Airway epithelial cell (primary cell): ENCODE data around the gene ARF5. TPM values are rescaled to one million over a fixed set of nuclear protein-coding genes. Genes with fewer than 3 reads are reported as not detected.

Experiments
- total RNA-seq: library from RNA; depleted of rRNA; stranded (reverse); fragments of >200 nt; gene quantifications from 2 replicates; pipeline ENCODE4 v1.2.3, GENCODE V29; 2015

ARF5 gene
- 296 and 338 TPM in 2 replicates for total RNA-seq

GRCh38 chr7:127588019-127588696, at the start of gene ARF5:
Gene ARF5, plus strand, starts transcription at chr7:127588411. Its CDS starts 88 bp downstream, at chr7:127588499.

GRCh38 chr7:127585044-127585953, 2.9 kb upstream of the ARF5 start, which contains the start of gene GCC1:
Gene GCC1, minus strand, starts transcription at chr7:127585596. Its CDS starts 414 bp downstream, at chr7:127585182.

GRCh38 chr7:127618042-127618441, 29.8 kb downstream of the ARF5 start, which contains the start of gene PAX4:
Gene PAX4, minus strand, starts transcription at chr7:127618142. Its CDS starts 2,214 bp downstream, at chr7:127615928.

Other genes starting within 250 kb of the ARF5 start
- 11.4 and 12.7 TPM in 2 replicates for gene ZNF800, start 195.7 kb upstream of the ARF5 start, total RNA-seq
- gene GCC1, start 2.8 kb upstream of the ARF5 start, total RNA-seq, result 18.0 and 19.5 TPM in 2 replicates
- gene FSCN3, start 5.3 kb downstream of the ARF5 start, total RNA-seq, result 6.1 and 6.3 TPM in 2 replicates
- gene PAX4, start 29.7 kb downstream of the ARF5 start, total RNA-seq, result not detected in 2 replicates
- 141 and 163 TPM in 2 replicates for gene SND1, start 63.8 kb downstream of the ARF5 start, total RNA-seq